Aorta (tissue), 5 donors: ENCODE results near the gene IL19. TPM values are rescaled to one million over a fixed set of nuclear protein-coding genes. Genes with fewer than 3 reads are reported as not detected.
"Not testable (repeated sequence)": the region's sequence is repeated elsewhere in the genome, so short reads cannot be mapped to it uniquely, and the experiment has no call there.

Experiments used
- ATAC-seq: fragments of 200-7000 bp; cut with Tn5 transposase; one replicate; pipeline ENCODE4 v1.9.1; 2022; ENCODE audit warnings: moderate library complexity; ENCODE audit not compliant: low FRiP score
- DNase-seq, 2 donors: peaks; one replicate each; pipeline ENCODE4 v3.0.0-alpha.2; 2020
- H3K27ac ChIP-seq, 2 donors: one replicate each; pipeline ENCODE4 v1.5.1; 2013; ENCODE audit warnings: low read length in 2 of 2, mild to moderate bottlenecking in 2 of 2, moderate library complexity in 2 of 2, control low read depth in 1 of 2, inconsistent platforms in 1 of 2, low read depth in 1 of 2
- H3K27me3 ChIP-seq, 2 donors: one replicate each; pipeline ENCODE4 v1.6.1; 2013; ENCODE audit warnings: control low read depth in 1 of 2, low read length in 1 of 2, mild to moderate bottlenecking in 1 of 2, moderate library complexity in 1 of 2; ENCODE audit not compliant: insufficient read depth in 2 of 2, control insufficient read depth in 1 of 2
- H3K36me3 ChIP-seq, 2 donors: one replicate each; pipeline ENCODE4 v1.6.1; 2013; ENCODE audit warnings: control low read depth in 1 of 2, low read length in 1 of 2, mild to moderate bottlenecking in 1 of 2; ENCODE audit not compliant: insufficient read depth in 2 of 2, control insufficient read depth in 1 of 2
- H3K4me1 ChIP-seq, 2 donors: one replicate each; pipeline ENCODE4 v1.6.1; 2013; ENCODE audit warnings: low read length in 2 of 2, control low read depth in 1 of 2, mild to moderate bottlenecking in 1 of 2, moderate library complexity in 1 of 2; ENCODE audit not compliant: insufficient read depth in 2 of 2, control insufficient read depth in 1 of 2
- H3K4me3 ChIP-seq, 2 donors: one replicate each; pipeline ENCODE4 v1.5.1; 2013; ENCODE audit warnings: low read length in 2 of 2, control low read depth in 1 of 2, mild to moderate bottlenecking in 1 of 2
- H3K9me3 ChIP-seq: one replicate; pipeline ENCODE4 v1.6.1; 2013; ENCODE audit warnings: mild to moderate bottlenecking, low read length; ENCODE audit not compliant: control insufficient read depth
- WGBS, 2 donors: extraction: QIAGEN DNeasy Blood & Tissue Kit; methylation state at CpG; one replicate each; pipeline ENCODE4 v1.1.7; 2013; 5-methylcytosine and 5-hydroxymethylcytosine counted together
- intact Hi-C, 2 donors: fragments of 100-400 bp; cut with DNase I; formaldehyde crosslinking; loops; one replicate each; pipeline versions ENCODE4 v1.14.2 to v1.15.0; 2022
- polyA plus RNA-seq, 2 donors: library from polyadenylated mRNA; stranded (reverse); fragments of 200-250 nt; gene quantifications; one replicate each; pipeline ENCODE4 v1.2.3, GENCODE V29; 2013
- total RNA-seq, 2 donors: library from RNA; stranded (reverse); fragmentation: NEBNext Ultra II Directional; extraction: Animal tissue kit (Norgen Biotek cat#: 25700); gene quantifications; one replicate each; pipeline ENCODE4 v1.2.1, GENCODE V29; 2021
- donor health status: healthy with polysubstance abuse.
- donor health status: Bipolar disorder and iron deficiency.
- donor health status: DM: no; HTN: no; CAD: no.
- donor health status: DM: no; HTN: no; CAD: no.
- donor health status: DM: yes; HTN: yes; CAD: no.

Gene IL19
- total and polyA plus RNA-seq, 4 donors: not detected

GRCh38 chr1:206778911-206779310, 8.3 kb downstream of the IL19 start:
- ATAC-seq, DNase-seq, H3K27me3 ChIP-seq, intact Hi-C loops, H3K9me3 ChIP-seq, H3K36me3 ChIP-seq, H3K27ac ChIP-seq, H3K4me3 ChIP-seq, H3K4me1 ChIP-seq: not testable (repeated sequence)
- WGBS, 2 donors: 71 to 72% methylated on average over 6 of the region's 6 CpGs

GRCh38 chr1:206779638-206780037, 9.1 kb downstream of the IL19 start:
- no peak for ATAC-seq

GRCh38 chr1:206782448-206782847, 11.9 kb downstream of the IL19 start:
- no peaks in the 10 kb centered on the region for H3K4me1 ChIP-seq
- ATAC-seq: no peak

More at GRCh38 chr1:206779638-206780037, 9.1 kb downstream of the IL19 start:
- Histone ChIP-seq H3K4me1 (no peaks in the 10 kb centered on the region), H3K27me3 (no peaks in the 10 kb centered on the region), H3K9me3 (no peaks in the 10 kb centered on the region), H3K27ac (no peak overlapping the region), H3K4me3 (no peak overlapping the region), H3K36me3 (no peaks in the 10 kb centered on the region)
- 49 to 60% methylated on average over 2 of the region's 2 CpGs for WGBS, 2 donors
- no peak for DNase-seq
- intact Hi-C loops: no loop called here

DNA sequence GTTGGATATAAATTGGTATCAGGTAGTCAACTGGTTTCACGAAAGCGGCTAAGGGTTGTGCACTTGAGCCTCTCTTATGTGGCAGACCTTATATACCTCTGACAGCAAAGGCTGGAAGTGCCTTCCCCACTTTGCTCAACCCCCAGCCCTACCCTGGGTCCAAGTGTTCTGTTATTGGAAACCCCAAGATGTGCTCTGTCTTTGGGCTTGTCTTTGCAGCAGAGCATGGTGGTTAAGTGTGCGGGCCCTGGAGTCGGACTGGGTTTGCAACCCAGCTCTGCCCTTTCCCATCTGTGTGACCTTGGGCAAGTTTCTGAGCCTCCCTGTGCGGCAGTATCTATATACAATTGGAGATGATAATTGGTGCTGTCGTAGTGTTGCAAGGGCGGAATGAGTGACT, 12.9 kb downstream of the IL19 start:
- no peaks in the 10 kb centered on the region for H3K27me3 ChIP-seq
- no peaks in the 10 kb centered on the region for H3K4me1 ChIP-seq
- H3K9me3 ChIP-seq: no peaks in the 10 kb centered on the region
- no peak for ATAC-seq
- H3K27ac ChIP-seq: no peak overlapping the region
- H3K4me3 ChIP-seq: no peak overlapping the region
- intact Hi-C loops: no loop called here
- 79 to 91% methylated on average over 7 of the region's 7 CpGs for WGBS, 2 donors
- no peak for DNase-seq
- H3K36me3 ChIP-seq: no peaks in the 10 kb centered on the region

More at GRCh38 chr1:206782448-206782847, 11.9 kb downstream of the IL19 start:
- H3K4me3 ChIP-seq: no peak overlapping the region
- H3K27me3 ChIP-seq: no peaks in the 10 kb centered on the region
- DNase-seq: no peak
- intact Hi-C loops: no loop called here
- H3K36me3 ChIP-seq: no peaks in the 10 kb centered on the region
- H3K9me3 ChIP-seq: no peaks in the 10 kb centered on the region
- no peak overlapping the region for H3K27ac ChIP-seq
- WGBS, 2 donors: 90 to 91% methylated on average over 2 of the region's 2 CpGs

DNA sequence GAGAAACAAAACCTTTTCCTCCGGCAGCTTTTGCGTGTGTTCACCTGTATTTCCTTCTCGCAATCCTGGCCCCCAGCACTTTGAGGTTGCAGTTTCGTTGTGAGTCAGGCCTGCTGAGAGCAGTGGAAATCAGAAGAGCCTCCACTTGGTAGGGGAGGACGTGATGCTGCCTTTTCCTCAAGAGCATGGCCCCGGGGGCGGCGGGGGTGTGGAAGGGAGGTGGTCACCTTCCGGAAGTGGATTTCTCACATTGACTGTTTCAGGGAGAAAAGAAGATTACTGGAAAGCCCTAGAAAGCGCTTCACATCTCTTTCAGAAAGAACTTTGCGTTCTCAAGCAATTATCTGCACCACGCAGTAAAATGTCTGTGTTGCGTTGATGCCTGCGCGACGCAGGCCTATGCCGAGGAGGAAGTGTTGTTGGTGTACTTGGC, 13.9 kb downstream of the IL19 start:
- WGBS, 2 donors: 91 to 93% methylated on average over 17 of the region's 17 CpGs
- Histone ChIP-seq H3K9me3 (no peaks in the 10 kb centered on the region), H3K4me3 (no peak overlapping the region), H3K27ac (no peak overlapping the region), H3K4me1 (no peaks in the 10 kb centered on the region), H3K27me3 (no peaks in the 10 kb centered on the region), H3K36me3 (no peaks in the 10 kb centered on the region)
- no peak for DNase-seq
- no peak for ATAC-seq
- intact Hi-C loops: no loop called here

DNA sequence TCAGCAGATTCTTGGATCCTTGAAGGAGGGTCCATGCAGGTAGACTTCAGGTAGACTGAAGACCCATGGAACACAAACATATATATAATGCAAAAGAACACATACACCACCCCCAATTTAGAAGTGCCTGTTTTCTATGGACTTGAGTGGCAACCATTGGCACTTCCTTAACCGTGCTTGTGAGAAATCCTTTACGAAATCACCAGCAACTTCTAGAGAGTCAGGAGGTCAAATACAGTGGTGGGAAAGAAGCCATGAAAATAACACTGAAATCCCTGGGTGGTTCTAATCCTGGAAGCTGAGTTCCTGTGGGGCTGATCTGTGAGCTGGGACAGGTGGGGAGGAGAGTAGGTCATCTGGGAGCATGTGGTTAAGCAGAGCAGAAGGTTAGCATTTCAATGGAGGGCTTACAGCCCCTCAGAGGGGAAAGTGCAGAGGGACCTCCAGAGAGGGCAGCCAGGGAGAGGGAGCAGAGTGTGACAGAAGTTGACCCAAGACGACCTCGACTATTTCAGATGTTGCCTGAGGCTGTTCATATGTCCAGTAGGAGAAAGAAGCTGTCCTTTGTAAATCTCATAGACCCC, 14.7 kb downstream of the IL19 start:
- intact Hi-C loops: no loop called here
- no peaks in the 10 kb centered on the region for H3K27me3 ChIP-seq
- H3K4me3 ChIP-seq: no peak overlapping the region
- no peak overlapping the region for H3K27ac ChIP-seq
- no peak for ATAC-seq
- WGBS, 2 donors: 65 to 76% methylated on average over 4 of the region's 4 CpGs
- no peaks in the 10 kb centered on the region for H3K36me3 ChIP-seq
- H3K9me3 ChIP-seq: no peaks in the 10 kb centered on the region
- no peak for DNase-seq
- no peaks in the 10 kb centered on the region for H3K4me1 ChIP-seq

- ATAC-seq (no peak), DNase-seq (no peak)
- Histone ChIP-seq H3K36me3 (no peaks in the 10 kb centered on the region), H3K4me1 (no peaks in the 10 kb centered on the region), H3K4me3 (no peak overlapping the region), H3K27me3 (no peaks in the 10 kb centered on the region), H3K27ac (no peak overlapping the region), H3K9me3 (no peaks in the 10 kb centered on the region)
- WGBS, 2 donors: 82 to 83% methylated on average over 5 of the region's 5 CpGs
- intact Hi-C loops: no loop called here
These were observed 15.8 kb downstream of the IL19 start for GRCh38 chr1:206786212-206786886.

GRCh38 chr1:206787891-206788290, 17.3 kb downstream of the IL19 start:
- no peaks in the 10 kb centered on the region for H3K36me3 ChIP-seq
- no peak for ATAC-seq
- H3K4me1 ChIP-seq: no peaks in the 10 kb centered on the region
- H3K27me3 ChIP-seq: no peaks in the 10 kb centered on the region
- intact Hi-C loops: no loop called here
- no peak for DNase-seq
- H3K27ac ChIP-seq: no peak overlapping the region
- WGBS, 2 donors: 87 to 95% methylated on average over 5 of the region's 5 CpGs
- no peak overlapping the region for H3K4me3 ChIP-seq
- no peaks in the 10 kb centered on the region for H3K9me3 ChIP-seq

DNA sequence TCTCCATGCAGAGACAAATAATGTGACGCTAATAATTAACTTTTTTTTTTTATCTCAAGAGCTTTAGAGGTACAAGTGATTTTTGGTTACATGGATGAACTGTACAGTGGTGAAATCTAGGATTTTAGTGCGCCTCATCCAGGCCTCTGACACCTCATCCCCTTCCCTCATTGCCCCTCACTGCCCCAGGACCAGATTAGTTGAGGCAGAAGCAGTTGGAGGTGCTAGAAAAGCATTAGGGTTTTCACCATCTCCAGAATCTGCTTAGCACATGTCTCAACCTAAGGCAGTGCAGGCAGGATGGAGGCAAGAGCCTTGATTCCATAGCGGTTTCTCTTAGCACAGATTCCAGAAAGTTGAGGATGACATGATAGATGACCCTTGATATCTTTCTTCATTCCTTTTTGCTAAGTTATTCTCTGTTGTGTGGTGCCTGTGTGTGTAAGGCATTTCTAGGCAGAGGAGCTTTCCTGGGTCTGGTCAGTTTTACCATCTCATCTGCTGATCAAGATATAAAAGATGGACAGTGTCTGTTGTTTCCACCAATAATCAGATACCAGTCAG, 18.0 kb downstream of the IL19 start:
- intact Hi-C loops: no loop called here
- no peak for DNase-seq
- no peak overlapping the region for H3K27ac ChIP-seq
- WGBS, 2 donors: 92 to 93% methylated on average over 3 of the region's 3 CpGs
- no peak overlapping the region for H3K4me3 ChIP-seq
- no peak for ATAC-seq
- no peaks in the 10 kb centered on the region for H3K36me3 ChIP-seq
- H3K27me3 ChIP-seq: no peaks in the 10 kb centered on the region
- H3K4me1 ChIP-seq: no peaks in the 10 kb centered on the region
- H3K9me3 ChIP-seq: no peaks in the 10 kb centered on the region
